Liver (tissue), 3 donors: Measurements from ENCODE around the gene CPNE9.

ENCODE experiments used
- CTCF ChIP-seq: fragments of 150-350 bp; IDR thresholded peaks from 2 replicates; pipeline ENCODE4 v1.5.1; 2017; ENCODE audit warnings: improper control_type of control experiment, low read depth, low read length; ENCODE audit not compliant: missing input control
- EGR1 ChIP-seq, 2 donors: IDR thresholded peaks; 2 replicates each; pipeline ENCODE4 v1.6.1; 2016 to 2018; ENCODE audit warnings: antibody characterized with exemption in 2 of 2, low read depth in 2 of 2
- FOXA1 ChIP-seq: IDR thresholded peaks from 2 replicates; pipeline ENCODE4 v1.6.1; 2016; ENCODE audit warnings: antibody characterized with exemption
- GABPA ChIP-seq, 2 donors: IDR thresholded peaks in 1 of 2; conservative IDR thresholded peaks in 1 of 2; 2 replicates each; pipeline ENCODE4 v1.6.1; 2016; ENCODE audit warnings: antibody characterized with exemption in 2 of 2, mild to moderate bottlenecking in 1 of 2, moderate library complexity in 1 of 2
- HNF4A ChIP-seq, 2 donors: conservative IDR thresholded peaks; 2 replicates each; pipeline ENCODE4 v1.6.1; 2016; ENCODE audit warnings: antibody characterized with exemption in 2 of 2, mild to moderate bottlenecking in 2 of 2
- MAX ChIP-seq: IDR thresholded peaks from 2 replicates; pipeline ENCODE4 v1.6.1; 2016; ENCODE audit warnings: antibody characterized with exemption
- RAD21 ChIP-seq, 2 donors: IDR thresholded peaks; 2 replicates each; pipeline ENCODE4 v1.6.1; 2016; ENCODE audit warnings: antibody characterized with exemption in 2 of 2, mild to moderate bottlenecking in 2 of 2
- RXRA ChIP-seq, 2 donors: IDR thresholded peaks; 2 replicates each; pipeline ENCODE4 v1.6.1; 2017 to 2018; ENCODE audit warnings: antibody characterized with exemption in 2 of 2, mild to moderate bottlenecking in 1 of 2
- SP1 ChIP-seq: IDR thresholded peaks from 2 replicates; pipeline ENCODE4 v1.6.1; 2018; ENCODE audit warnings: antibody characterized with exemption, mild to moderate bottlenecking
- TAF1 ChIP-seq: conservative IDR thresholded peaks from 2 replicates; pipeline ENCODE4 v1.6.1; 2016; ENCODE audit warnings: antibody characterized with exemption, mild to moderate bottlenecking
- YY1 ChIP-seq: IDR thresholded peaks from 2 replicates; pipeline ENCODE4 v1.6.1; 2016; ENCODE audit warnings: antibody characterized with exemption, mild to moderate bottlenecking
- ZBTB33 ChIP-seq: IDR thresholded peaks from 2 replicates; pipeline ENCODE4 v1.6.1; 2016; ENCODE audit warnings: antibody characterized with exemption
- TF ChIP-seq, protein P1 (sequence below): IDR thresholded peaks from 2 replicates; pipeline ENCODE4 v1.6.1; 2016; ENCODE audit warnings: antibody characterized with exemption, mild to moderate bottlenecking
- donor health status: healthy.
- donor health status: healthy.

GRCh38 chr3:9718118-9718517 is 14.5 kb downstream of the CPNE9 start:
- TF ChIP-seq CTCF (no peak), MAX (no peak), TAF1 (no peak), YY1 (no peak), EGR1 (IDR thresholded peaks at IDR 0.05; ENCODE audit: low read depth in 2 of 2) (no peak), FOXA1 (no peak), RAD21 (IDR thresholded peaks at IDR 0.05) (no peak), GABPA (IDR thresholded peaks at IDR 0.05 in 1 of 2, conservative IDR thresholded peaks at IDR 0.05 in 1 of 2) (no peak), SP1 (no peak), ZBTB33 (no peak), RXRA (IDR thresholded peaks at IDR 0.05) (no peak), HNF4A (conservative IDR thresholded peaks at IDR 0.05) (no peak)
- TF ChIP-seq, protein P1, sequence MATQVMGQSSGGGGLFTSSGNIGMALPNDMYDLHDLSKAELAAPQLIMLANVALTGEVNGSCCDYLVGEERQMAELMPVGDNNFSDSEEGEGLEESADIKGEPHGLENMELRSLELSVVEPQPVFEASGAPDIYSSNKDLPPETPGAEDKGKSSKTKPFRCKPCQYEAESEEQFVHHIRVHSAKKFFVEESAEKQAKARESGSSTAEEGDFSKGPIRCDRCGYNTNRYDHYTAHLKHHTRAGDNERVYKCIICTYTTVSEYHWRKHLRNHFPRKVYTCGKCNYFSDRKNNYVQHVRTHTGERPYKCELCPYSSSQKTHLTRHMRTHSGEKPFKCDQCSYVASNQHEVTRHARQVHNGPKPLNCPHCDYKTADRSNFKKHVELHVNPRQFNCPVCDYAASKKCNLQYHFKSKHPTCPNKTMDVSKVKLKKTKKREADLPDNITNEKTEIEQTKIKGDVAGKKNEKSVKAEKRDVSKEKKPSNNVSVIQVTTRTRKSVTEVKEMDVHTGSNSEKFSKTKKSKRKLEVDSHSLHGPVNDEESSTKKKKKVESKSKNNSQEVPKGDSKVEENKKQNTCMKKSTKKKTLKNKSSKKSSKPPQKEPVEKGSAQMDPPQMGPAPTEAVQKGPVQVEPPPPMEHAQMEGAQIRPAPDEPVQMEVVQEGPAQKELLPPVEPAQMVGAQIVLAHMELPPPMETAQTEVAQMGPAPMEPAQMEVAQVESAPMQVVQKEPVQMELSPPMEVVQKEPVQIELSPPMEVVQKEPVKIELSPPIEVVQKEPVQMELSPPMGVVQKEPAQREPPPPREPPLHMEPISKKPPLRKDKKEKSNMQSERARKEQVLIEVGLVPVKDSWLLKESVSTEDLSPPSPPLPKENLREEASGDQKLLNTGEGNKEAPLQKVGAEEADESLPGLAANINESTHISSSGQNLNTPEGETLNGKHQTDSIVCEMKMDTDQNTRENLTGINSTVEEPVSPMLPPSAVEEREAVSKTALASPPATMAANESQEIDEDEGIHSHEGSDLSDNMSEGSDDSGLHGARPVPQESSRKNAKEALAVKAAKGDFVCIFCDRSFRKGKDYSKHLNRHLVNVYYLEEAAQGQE, result no peak
